K562 (cell line): ENCODE data around the gene LY6G6D. TPM values are rescaled to one million over a fixed set of nuclear protein-coding genes. Genes with fewer than 3 reads are reported as not detected.

Experiments used
- BRD4 ChIP-seq: fragments of 200-600 bp; sonication (generic); IDR thresholded peaks from 2 replicates; pipeline ENCODE4 v1.6.1; 2017; ENCODE audit warnings: inconsistent platforms
- CTCF ChIP-seq, 3 experiments: IDR thresholded peaks in 2 of 3; conservative IDR thresholded peaks in 1 of 3; 2 replicates each; pipeline ENCODE4 v1.5.1; 2011 to 2012; ENCODE audit warnings: low read length in 3 of 3, mild to moderate bottlenecking in 3 of 3, control low read depth in 2 of 3, improper control_type of control experiment in 1 of 3, inconsistent platforms in 1 of 3, low read depth in 1 of 3, mixed read lengths in 1 of 3, moderate library complexity in 1 of 3; ENCODE audit not compliant: insufficient read depth in 2 of 3
- FIP1L1 ChIP-seq: fragments of 200-400 bp; formaldehyde crosslinking; IDR thresholded peaks from 2 replicates; pipeline ENCODE4 v1.6.1; 2018; ENCODE audit warnings: mild to moderate bottlenecking, low read depth, low read length; ENCODE audit not compliant: poor library complexity, severe bottlenecking
- HDAC1 ChIP-seq, 2 experiments: fragments of 450-650 bp; IDR thresholded peaks; 2 replicates each; pipeline ENCODE4 v1.6.1; 2016 to 2017; ENCODE audit warnings: inconsistent platforms in 1 of 2, mild to moderate bottlenecking in 1 of 2, moderate library complexity in 1 of 2
- MECOM ChIP-seq: fragments of 250-450 bp; sonication (Bioruptor Pico); IDR thresholded peaks from 2 replicates; pipeline ENCODE4 v1.8.0; 2022; ENCODE audit warnings: inconsistent platforms
- NFE2 ChIP-seq: IDR thresholded peaks from 2 replicates; pipeline ENCODE4 v1.6.1; 2014; ENCODE audit warnings: antibody characterized with exemption, low read depth
- NR2C1 ChIP-seq, 2 experiments: fragments of 450-650 bp; IDR thresholded peaks; 2 replicates each; pipeline ENCODE4 v1.6.1; 2017; ENCODE audit warnings: mild to moderate bottlenecking in 2 of 2, antibody characterized with exemption in 1 of 2, inconsistent platforms in 1 of 2, missing compliant biosample characterization in 1 of 2, missing genetic modification characterization in 1 of 2
- NRF1 ChIP-seq, 2 experiments: fragments of 450-650 bp; IDR thresholded peaks in 1 of 2; conservative IDR thresholded peaks in 1 of 2; 2 replicates each; pipeline ENCODE4 v1.6.1; 2014; ENCODE audit warnings: mild to moderate bottlenecking in 2 of 2
- PHF21A ChIP-seq: fragments of 450-650 bp; IDR thresholded peaks from 2 replicates; pipeline ENCODE4 v1.6.1; 2017; ENCODE audit warnings: low read depth, borderline replicate concordance
- RAD21 ChIP-seq, 2 experiments: fragments of 250-450 bp in 1 of 2; fragments of 450-650 bp in 1 of 2; sonication (Bioruptor Pico) in 1 of 2; formaldehyde crosslinking in 1 of 2; IDR thresholded peaks in 1 of 2; conservative IDR thresholded peaks in 1 of 2; 2 replicates each; pipeline versions ENCODE4 v1.4.0 to v1.8.0; 2020 to 2022; ENCODE audit warnings: mild to moderate bottlenecking in 2 of 2, moderate library complexity in 1 of 2
- RBFOX2 ChIP-seq: fragments of 200-400 bp; formaldehyde crosslinking; IDR thresholded peaks from 2 replicates; pipeline ENCODE4 v1.6.1; 2017; ENCODE audit warnings: low read depth, mild to moderate bottlenecking, low read length, moderate library complexity
- TAF15 ChIP-seq: fragments of 200-400 bp; formaldehyde crosslinking; IDR thresholded peaks from 2 replicates; pipeline ENCODE4 v1.6.1; 2017; ENCODE audit warnings: mild to moderate bottlenecking, low read depth, low read length, moderate library complexity
- THAP7 ChIP-seq: fragments of 250-450 bp; sonication (Bioruptor Pico); IDR thresholded peaks from 2 replicates; pipeline ENCODE4 v1.5.0; 2021
- XRCC4 ChIP-seq: IDR thresholded peaks from one replicate; pipeline ENCODE4 v1.6.1; 2011; ENCODE audit not compliant: insufficient read depth, insufficient read length; ENCODE audit errors: extremely low read depth
- ZNF197 ChIP-seq: fragments of 200-800 bp; sonication (Bioruptor generic); IDR thresholded peaks from 2 replicates; pipeline ENCODE4 v1.6.1; 2016; ENCODE audit warnings: low read depth, missing genetic modification characterization, missing compliant biosample characterization
- ZNF354B ChIP-seq: fragments of 250-450 bp; sonication (Bioruptor Pico); IDR thresholded peaks from 2 replicates; pipeline ENCODE4 v1.4.0; 2020
- ZNF384 ChIP-seq: IDR thresholded peaks from 2 replicates; pipeline ENCODE4 v1.6.1; 2012; ENCODE audit warnings: low read depth, low read length, improper control_type of control experiment
- ZSCAN29 ChIP-seq: fragments of 450-650 bp; IDR thresholded peaks from 2 replicates; pipeline ENCODE4 v1.6.1; 2017
- polyA plus RNA-seq, 8 experiments: library from polyadenylated mRNA; depleted of rRNA in 4 of 8; stranded (reverse) in 5 of 8; unstranded in 3 of 8; fragments of >200 nt; fragmentation: Nextera tagmentation in 2 of 8; fragmentation: Illumina TruSeq in 1 of 8; extraction: Ambion mirVana in 2 of 8; extraction: Trizol in 1 of 8; gene quantifications; 2 replicates each; pipeline versions ENCODE4 v1.2.1 to v1.2.3, GENCODE V29; 2011 to 2014; ENCODE audit warnings: inconsistent platforms in 1 of 8, missing spikeins in 1 of 8
- total RNA-seq, 7 experiments: library from RNA; depleted of rRNA in 6 of 7; stranded (reverse); fragments of >200 nt in 6 of 7; fragmentation: Illumina TruSeq in 2 of 7; extraction: Trizol in 2 of 7; gene quantifications; 2 replicates each; pipeline versions ENCODE4 v1.2.1 to v1.2.3, GENCODE V29; 2011 to 2021; ENCODE audit warnings: low replicate concordance in 1 of 7
- TF ChIP-seq, protein P1 (sequence below): IDR thresholded peaks from 2 replicates; pipeline ENCODE4 v1.6.1; 2011; ENCODE audit warnings: borderline replicate concordance, low read depth, mild to moderate bottlenecking, moderate library complexity, low read length; ENCODE audit not compliant: insufficient read depth, poor library complexity, severe bottlenecking
- TF ChIP-seq, protein P2 (sequence below): fragments of 250-450 bp; sonication (Bioruptor Pico); IDR thresholded peaks from 2 replicates; pipeline ENCODE4 v1.4.0; 2020; ENCODE audit warnings: borderline replicate concordance

LY6G6D gene
- total and polyA plus RNA-seq, 9 of the 15 experiments (the other 6 are each of a cell fraction or from before 2014, with no cell fraction given): 0.30 to 0.38 TPM; not detected in 7

DNA sequence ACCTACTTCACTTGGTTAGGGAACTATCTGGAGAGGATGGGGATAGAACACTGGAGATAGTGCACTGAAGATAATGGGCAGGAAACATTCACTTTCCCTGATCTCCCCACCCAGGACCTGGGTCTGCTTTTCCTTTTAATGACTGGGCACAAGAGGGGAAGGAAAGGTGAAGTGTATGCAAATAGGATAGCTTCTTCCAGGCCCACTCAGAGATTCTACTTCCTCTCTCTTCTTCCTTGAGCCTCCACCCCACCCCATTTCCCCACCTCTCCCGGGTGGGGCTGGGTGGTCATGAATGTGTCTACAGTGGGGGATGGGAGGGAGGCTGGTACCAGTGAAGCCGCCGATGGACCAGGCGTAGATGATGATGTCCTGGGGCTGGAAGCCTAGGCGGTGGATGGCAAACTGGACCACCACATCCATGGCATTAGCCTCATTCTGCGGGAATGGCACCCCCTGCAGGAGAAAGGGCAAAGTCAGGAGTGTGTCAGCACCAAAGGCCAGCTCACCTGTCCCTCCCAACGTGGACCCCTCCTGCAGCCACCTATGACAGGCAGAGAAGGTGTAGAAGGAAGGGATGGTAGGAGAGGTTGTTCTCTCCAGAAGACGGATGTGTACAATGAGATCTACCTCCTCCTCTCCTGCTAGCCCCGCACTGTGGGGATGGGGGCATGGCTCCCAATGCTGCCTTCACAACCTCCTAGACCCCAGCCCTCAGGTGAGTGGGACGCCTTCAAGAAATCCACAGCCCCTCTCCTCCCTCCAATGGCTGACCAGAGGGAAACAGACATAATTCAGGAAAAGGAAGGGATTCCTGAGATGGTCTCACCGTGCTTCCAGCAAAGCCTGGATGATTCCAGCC, 25.7 kb upstream of the LY6G6D start (continued):
- TF ChIP-seq HDAC1 (IDR thresholded peaks at IDR 0.05) (peak in 1 of 2 experiments; percentile 13; a peak in 1 of 4 replicates), ZNF197 (CRISPR knock-in tag) (no peak), TAF15 (no peak), RBFOX2 (peak; percentile 41; the same call in 1 of the 2 replicates), NR2C1 (IDR thresholded peaks at IDR 0.05) (no peak; the same call in 1 of the 2 replicates), NR2C1 (tag; IDR thresholded peaks at IDR 0.05) (no peak), RAD21 (CRISPR knock-in tag; conservative IDR thresholded peaks at IDR 0.05 in 1 of 2, IDR thresholded peaks at IDR 0.05 in 1 of 2) (peak in 1 of 2 experiments; percentile 45; a peak in 2 of 4 replicates), PHF21A (no peak), THAP7 (CRISPR knock-in tag) (0 out of 2 replicates have a peak, but pooled peaks have one; percentile 41), ZNF384 (no peak), ZSCAN29 (no peak), XRCC4 (no peak), NFE2 (no peak), BRD4 (no peak), NRF1 (conservative IDR thresholded peaks at IDR 0.05 in 1 of 2, IDR thresholded peaks at IDR 0.05 in 1 of 2) (no peak), FIP1L1 (no peak), CTCF (IDR thresholded peaks at IDR 0.05 in 2 of 3, conservative IDR thresholded peaks at IDR 0.05 in 1 of 3; ENCODE audit: insufficient read depth in 2 of 3, low read depth in 1 of 3, low read length in 3 of 3) (peak; percentile 63 to 96 (median 68)), ZNF354B (no peak), MECOM (CRISPR knock-in tag) (0 out of 2 replicates have a peak, but pooled peaks have one; percentile 47)
- TF ChIP-seq, protein P1, sequence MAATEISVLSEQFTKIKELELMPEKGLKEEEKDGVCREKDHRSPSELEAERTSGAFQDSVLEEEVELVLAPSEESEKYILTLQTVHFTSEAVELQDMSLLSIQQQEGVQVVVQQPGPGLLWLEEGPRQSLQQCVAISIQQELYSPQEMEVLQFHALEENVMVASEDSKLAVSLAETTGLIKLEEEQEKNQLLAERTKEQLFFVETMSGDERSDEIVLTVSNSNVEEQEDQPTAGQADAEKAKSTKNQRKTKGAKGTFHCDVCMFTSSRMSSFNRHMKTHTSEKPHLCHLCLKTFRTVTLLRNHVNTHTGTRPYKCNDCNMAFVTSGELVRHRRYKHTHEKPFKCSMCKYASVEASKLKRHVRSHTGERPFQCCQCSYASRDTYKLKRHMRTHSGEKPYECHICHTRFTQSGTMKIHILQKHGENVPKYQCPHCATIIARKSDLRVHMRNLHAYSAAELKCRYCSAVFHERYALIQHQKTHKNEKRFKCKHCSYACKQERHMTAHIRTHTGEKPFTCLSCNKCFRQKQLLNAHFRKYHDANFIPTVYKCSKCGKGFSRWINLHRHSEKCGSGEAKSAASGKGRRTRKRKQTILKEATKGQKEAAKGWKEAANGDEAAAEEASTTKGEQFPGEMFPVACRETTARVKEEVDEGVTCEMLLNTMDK: peak; percentile 86
- TF ChIP-seq, protein P2, sequence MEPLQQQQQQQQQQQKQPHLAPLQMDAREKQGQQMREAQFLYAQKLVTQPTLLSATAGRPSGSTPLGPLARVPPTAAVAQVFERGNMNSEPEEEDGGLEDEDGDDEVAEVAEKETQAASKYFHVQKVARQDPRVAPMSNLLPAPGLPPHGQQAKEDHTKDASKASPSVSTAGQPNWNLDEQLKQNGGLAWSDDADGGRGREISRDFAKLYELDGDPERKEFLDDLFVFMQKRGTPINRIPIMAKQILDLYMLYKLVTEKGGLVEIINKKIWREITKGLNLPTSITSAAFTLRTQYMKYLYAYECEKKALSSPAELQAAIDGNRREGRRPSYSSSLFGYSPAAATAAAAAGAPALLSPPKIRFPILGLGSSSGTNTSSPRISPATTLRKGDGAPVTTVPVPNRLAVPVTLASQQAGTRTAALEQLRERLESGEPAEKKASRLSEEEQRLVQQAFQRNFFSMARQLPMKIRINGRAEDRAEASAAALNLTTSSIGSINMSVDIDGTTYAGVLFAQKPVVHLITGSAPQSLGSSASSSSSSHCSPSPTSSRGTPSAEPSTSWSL (CRISPR knock-in tag): 0 out of 2 replicates have a peak, but pooled peaks have one; percentile 11
